Thoracic aorta (tissue), 2 donors: ENCODE data around the gene SPPL3. TPM values are rescaled to one million over a fixed set of nuclear protein-coding genes. Genes with fewer than 3 reads are reported as not detected.

Experiments used
- ATAC-seq: fragments of 150-250 bp; one replicate; pipeline ENCODE4 v1.8.0; 2017; ENCODE audit warnings: low read depth; ENCODE audit not compliant: insufficient number of reproducible peaks, low FRiP score
- DNase-seq: peaks from one replicate; pipeline ENCODE4 v3.0.0-alpha.2; 2020; ENCODE audit warnings: low spot score
- H3K27ac ChIP-seq, 2 donors: fragments of 200-600 bp; sonication (generic); 1 replicate in 1 of 2; 2 replicates in 1 of 2; pipeline ENCODE4 v1.5.1; 2016; ENCODE audit warnings: mild to moderate bottlenecking in 2 of 2, moderate library complexity in 2 of 2
- H3K27me3 ChIP-seq: fragments of 200-600 bp; sonication (generic); replicated peaks from 2 replicates; pipeline ENCODE4 v1.6.0; 2016; ENCODE audit warnings: mild to moderate bottlenecking; ENCODE audit not compliant: insufficient read depth
- H3K36me3 ChIP-seq: fragments of 200-600 bp; sonication (generic); one replicate; pipeline ENCODE4 v1.5.1; 2016
- H3K4me1 ChIP-seq, 2 donors: fragments of 200-600 bp; sonication (generic); 1 replicate in 1 of 2; 2 replicates in 1 of 2; pipeline versions ENCODE4 v1.5.1 to v1.6.0; 2016; ENCODE audit warnings: low read depth in 2 of 2, mild to moderate bottlenecking in 1 of 2; ENCODE audit not compliant: control insufficient read depth in 1 of 2
- H3K4me3 ChIP-seq: fragments of 200-600 bp; sonication (generic); 2 replicates; pipeline ENCODE4 v1.5.1; 2016; ENCODE audit warnings: mild to moderate bottlenecking
- H3K9me3 ChIP-seq: fragments of 200-600 bp; sonication (generic); 2 replicates; pipeline ENCODE4 v1.5.1; 2016
- CTCF ChIP-seq: fragments of 200-600 bp; sonication (generic); IDR thresholded peaks from one replicate; pipeline ENCODE4 v1.5.1; 2019; ENCODE audit warnings: antibody characterized with exemption
- total RNA-seq, 2 donors: library from RNA; depleted of rRNA; stranded (reverse); fragments of >200 nt; gene quantifications; one replicate each; pipeline versions ENCODE4 v1.1.0 to v1.2.3, GENCODE V29; 2016

SPPL3 gene
- total RNA-seq, 2 donors from 2014 or later = 23.7 to 24.8 TPM

DNA sequence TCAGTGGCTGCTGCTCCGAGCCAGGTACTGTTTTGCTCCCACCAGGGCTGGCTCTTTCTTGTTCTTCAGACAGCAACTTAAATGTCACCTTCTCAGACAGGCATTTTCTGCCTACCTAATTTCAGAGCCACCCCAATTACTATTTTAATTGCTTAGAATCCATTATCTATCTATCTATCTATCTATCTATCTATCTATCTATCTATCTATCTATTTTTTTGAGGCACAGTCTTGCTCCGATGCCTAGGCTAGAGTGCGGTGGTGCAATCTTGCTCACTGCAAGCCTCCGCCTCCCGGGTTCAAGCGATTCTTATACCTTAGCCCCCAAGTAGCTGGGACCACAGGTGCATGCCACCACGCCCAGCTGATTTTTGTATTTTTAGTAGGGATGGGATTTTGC, 58.5 kb downstream of the SPPL3 start:
- Histone ChIP-seq H3K27ac (no peak overlapping the region), H3K4me3 (no peak overlapping the region), H3K27me3 (no peaks in the 10 kb centered on the region), H3K36me3 (no peaks in the 10 kb centered on the region), H3K4me1 (peaks cover 40 to 58% of the 10 kb centered on the region in 2 donors), H3K9me3 (no peaks in the 10 kb centered on the region)
- DNase-seq = no peak
- no peak for TF ChIP-seq CTCF
- no peak for ATAC-seq

DNA sequence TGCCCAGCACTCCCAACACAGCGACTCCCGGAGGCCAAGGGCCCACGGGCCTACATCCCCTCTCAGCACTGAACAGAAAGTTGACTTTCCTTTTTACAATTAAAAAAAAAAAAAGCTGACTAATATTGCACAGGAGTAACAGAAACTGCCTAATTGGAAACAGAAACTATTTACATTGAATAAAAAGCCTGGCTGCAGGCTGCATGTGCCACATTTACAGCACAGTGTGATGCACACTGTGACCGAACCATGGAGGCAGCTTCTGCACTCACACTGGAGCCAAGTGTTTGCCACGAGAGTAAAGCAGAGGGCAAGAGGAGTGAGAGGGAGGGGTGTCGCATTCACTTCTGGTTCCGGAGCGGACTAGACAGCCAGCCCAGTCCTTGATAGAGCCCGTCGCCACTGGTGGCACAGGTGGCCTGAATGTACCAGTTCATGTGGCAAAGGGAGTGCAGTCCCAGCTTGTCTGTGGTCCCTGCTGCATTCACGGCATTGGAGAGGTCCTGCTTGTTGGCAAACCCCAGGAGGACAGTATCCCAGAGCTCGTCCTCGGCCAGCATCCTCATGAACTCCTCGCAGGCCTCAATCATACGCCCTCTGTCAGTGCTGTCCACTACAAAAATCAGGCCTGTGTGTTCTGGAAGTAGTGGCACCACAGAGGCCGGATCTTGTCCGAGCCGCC, 59.2 kb downstream of the SPPL3 start:
- H3K36me3 ChIP-seq = no peaks in the 10 kb centered on the region
- no peaks in the 10 kb centered on the region for H3K27me3 ChIP-seq
- H3K9me3 ChIP-seq = no peaks in the 10 kb centered on the region
- no peak overlapping the region for H3K27ac ChIP-seq
- ATAC-seq (no peak), DNase-seq (no peak)
- TF ChIP-seq CTCF = no peak
- peaks cover 34 to 51% of the 10 kb centered on the region in 2 donors for H3K4me1 ChIP-seq
- H3K4me3 ChIP-seq = no peak overlapping the region

DNA sequence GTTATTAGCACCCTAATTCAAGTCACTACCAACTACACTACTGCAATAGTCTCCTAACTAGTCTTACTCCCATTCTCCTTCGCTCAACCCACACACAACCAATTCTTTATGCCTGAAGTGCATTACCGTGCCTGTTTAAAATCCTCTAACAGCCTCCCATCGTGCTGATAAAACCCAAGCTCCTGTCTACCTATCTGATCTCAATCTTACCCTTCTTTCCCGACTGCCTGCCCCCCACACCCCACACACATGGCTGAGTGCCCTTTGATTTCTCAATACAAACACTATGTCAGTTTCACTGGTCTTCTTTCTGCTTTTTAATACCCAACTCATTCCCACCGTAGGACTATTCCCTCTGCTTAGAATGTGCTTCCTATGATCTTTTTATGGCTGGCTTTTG, 59.9 kb downstream of the SPPL3 start:
- no peak for TF ChIP-seq CTCF
- no peaks in the 10 kb centered on the region for H3K36me3 ChIP-seq
- ATAC-seq = no peak

GRCh38 chr12:120843472-120843871, 60.7 kb downstream of the SPPL3 start:
- no peaks in the 10 kb centered on the region for H3K9me3 ChIP-seq
- ATAC-seq (no peak), DNase-seq (no peak)
- H3K4me1 ChIP-seq = peaks cover 25 to 41% of the 10 kb centered on the region in 2 donors
- H3K27me3 ChIP-seq = no peaks in the 10 kb centered on the region
- no peak overlapping the region for H3K27ac ChIP-seq
- TF ChIP-seq CTCF = no peak
- no peaks in the 10 kb centered on the region for H3K36me3 ChIP-seq
- H3K4me3 ChIP-seq = no peak overlapping the region

More for the DNA sequence above, 59.9 kb downstream of the SPPL3 start:
- H3K27ac ChIP-seq = no peak overlapping the region
- no peak overlapping the region for H3K4me3 ChIP-seq
- no peaks in the 10 kb centered on the region for H3K27me3 ChIP-seq
- peaks cover 28 to 44% of the 10 kb centered on the region in 2 donors for H3K4me1 ChIP-seq
- DNase-seq = no peak
- no peaks in the 10 kb centered on the region for H3K9me3 ChIP-seq

DNA sequence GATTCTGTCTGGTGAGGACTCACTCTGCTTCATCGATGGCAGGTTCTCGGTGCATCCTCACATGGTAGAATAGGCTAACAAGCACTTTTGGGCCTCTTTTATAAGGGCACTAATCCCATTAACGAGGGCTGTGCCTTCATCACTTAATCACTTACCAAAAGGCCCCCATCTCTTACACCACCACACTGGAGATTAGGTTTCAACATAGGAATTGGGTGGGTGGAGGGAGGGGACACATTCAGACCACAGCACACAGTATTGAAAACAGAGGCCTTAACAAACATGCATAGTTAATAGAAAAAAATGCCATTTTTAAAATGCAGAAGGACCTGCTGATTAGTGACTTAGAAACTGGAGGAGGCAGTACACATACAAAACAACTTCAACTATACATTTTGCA, 61.6 kb downstream of the SPPL3 start:
- Histone ChIP-seq H3K36me3 (no peaks in the 10 kb centered on the region), H3K4me1 (peaks cover 19 to 35% of the 10 kb centered on the region in 2 donors), H3K27me3 (no peaks in the 10 kb centered on the region), H3K9me3 (no peaks in the 10 kb centered on the region), H3K4me3 (no peak overlapping the region), H3K27ac (no peak overlapping the region)
- DNase-seq (no peak), ATAC-seq (no peak)
- no peak for TF ChIP-seq CTCF
